Measurements from ENCODE around the gene LIMS1.
"Not testable (repeated sequence)": the region's sequence is repeated elsewhere in the genome, so short reads cannot be mapped to it uniquely, and the experiment has no call there.

LIMS1 gene

DNA sequence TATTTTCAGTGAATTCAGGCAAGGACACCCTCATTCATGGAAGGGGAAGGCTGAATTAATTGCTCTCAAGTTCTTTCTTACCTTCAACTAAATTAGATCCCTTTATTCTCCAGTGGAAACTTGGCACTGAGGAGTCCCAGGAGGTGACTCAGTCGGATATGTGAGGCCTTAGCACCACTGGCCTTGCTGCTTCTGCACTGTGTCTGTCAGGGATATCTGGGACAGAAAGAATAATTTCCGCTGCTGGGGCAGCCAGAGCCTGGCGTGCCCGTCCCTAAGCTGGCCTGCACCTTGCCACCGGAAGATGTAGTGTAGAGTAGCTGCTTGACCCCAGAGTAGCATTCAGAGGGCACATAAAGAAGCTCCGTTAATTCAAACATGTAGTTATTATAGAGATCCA lies 53.4 kb downstream of the LIMS1 start:
- DNase-seq (no peak), ATAC-seq (no peak)

GRCh38 chr2:108588070-108588668 lies 53.9 kb downstream of the LIMS1 start:
- DNase-seq (no peak), ATAC-seq (no peak)

DNA sequence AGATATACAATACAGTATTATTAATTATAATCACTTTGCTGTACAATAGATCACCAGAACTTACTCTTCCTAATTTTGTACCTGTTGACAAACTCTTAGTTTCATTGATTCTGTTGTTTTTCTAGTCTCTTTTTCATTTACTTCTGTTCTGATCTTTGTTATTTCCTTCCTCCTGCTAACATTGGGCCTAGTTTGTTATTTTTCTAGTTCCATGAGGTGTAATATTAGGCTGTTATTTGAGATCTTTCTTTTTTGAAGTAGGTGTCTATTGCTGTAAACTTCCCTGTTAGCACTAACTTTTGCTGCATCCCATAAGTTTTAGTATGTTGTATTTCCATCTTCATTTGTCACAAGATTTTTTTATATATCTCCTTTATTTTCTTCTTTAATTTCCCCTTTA lies 55.1 kb downstream of the LIMS1 start:
- DNase-seq (no peak), ATAC-seq (no peak)

DNA sequence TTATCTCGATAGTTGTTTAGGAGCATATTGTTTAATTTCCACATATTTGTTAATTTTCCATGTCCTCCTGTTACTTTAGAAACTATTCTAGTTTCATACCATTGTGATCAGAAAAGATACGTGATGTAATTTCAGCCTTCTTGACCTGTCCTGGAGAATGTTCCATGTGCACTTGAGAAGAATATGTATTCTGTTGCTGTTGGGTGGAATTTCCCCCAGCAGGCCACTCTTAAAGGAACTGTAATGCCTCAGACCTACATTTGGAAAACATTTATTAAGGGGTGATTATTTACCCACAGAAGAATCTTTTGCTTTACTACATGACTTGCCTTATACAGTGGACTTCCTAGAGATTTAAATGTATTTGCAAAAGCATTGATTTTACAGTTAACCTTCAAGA lies 55.5 kb downstream of the LIMS1 start:
- ATAC-seq (no peak), DNase-seq (no peak)

GRCh38 chr2:108591163-108591562 lies 56.9 kb downstream of the LIMS1 start:
- ATAC-seq: peak; percentile 89
- DNase-seq: peak; percentile 58

GRCh38 chr2:108593547-108594098 lies 59.4 kb downstream of the LIMS1 start:
- DNase-seq: no peak
- ATAC-seq: no peak

GRCh38 chr2:108594132-108594981 lies 60.1 kb downstream of the LIMS1 start:
- peak; percentile 69 for ATAC-seq

DNA sequence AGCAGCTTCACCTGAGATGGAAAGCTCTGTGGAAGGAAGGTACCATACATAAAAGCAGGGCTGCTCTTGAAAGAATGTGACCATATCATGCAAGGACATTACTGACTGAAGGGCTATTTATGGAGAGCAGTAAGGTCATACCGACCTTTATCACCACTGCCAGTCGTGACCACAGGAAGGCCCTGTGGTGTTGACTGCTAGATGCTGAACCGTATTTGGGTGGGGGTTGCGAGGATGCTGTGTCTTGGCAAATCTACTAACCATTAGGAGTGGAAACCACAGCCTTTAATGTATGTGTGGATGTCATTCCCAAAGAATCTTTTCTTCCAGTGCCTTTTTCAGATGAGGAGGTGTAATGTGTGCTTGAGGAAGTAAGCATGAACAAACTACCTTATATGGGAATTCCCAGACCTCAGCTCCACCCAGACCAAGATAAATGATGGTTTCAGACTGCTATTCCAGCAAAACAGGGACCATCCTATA lies 60.8 kb downstream of the LIMS1 start:
- peak; percentile 52 for DNase-seq
- peak; percentile 50 for ATAC-seq

More at GRCh38 chr2:108594132-108594981, 60.1 kb downstream of the LIMS1 start:
- no peak for DNase-seq

DNA sequence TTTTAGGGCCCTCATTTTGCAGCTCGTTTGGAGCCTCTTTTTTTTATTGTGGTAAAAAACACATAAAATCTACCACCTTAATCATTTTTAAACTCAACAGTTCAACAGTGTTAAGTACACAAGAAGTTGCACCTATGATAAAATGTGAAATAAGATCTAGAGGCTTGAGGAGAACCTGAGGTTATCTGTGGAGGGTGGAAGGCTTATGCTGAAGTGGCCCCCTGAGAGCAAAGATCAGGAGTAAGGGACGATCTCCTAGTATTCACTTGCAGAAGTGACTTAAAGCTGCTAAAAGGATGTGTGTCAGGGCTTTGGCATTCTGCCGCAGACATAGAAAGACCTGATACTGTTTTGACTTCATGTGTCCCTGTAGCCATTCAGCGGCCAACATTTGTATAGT lies 61.5 kb downstream of the LIMS1 start:
- not testable (repeated sequence) for DNase-seq, ATAC-seq

GRCh38 chr2:108597105-108597744 lies 63.0 kb downstream of the LIMS1 start:
- DNase-seq, ATAC-seq: not testable (repeated sequence)

GRCh38 chr2:108601199-108601598 lies 66.9 kb downstream of the LIMS1 start:
- not testable (repeated sequence) for DNase-seq, ATAC-seq

DNA sequence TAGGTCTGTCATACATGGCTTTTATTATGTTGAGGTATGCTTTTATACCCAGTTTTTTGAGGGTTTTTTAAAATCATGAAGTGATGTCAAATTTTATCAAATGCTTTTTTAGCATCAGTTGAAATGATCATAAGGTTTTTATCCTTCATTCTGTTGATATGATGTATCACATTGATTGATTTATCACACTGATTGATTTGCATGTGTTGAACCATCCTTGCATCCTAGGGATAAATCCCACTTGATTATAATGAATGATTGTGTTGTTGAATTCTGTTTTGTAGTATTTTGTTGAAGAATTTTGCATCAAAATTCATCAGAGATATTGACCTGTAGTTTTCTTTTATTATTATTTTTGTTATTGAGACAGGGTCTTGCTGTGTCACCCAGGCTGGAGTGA lies 68.2 kb downstream of the LIMS1 start:
- no peak for ATAC-seq
- DNase-seq: no peak

DNA sequence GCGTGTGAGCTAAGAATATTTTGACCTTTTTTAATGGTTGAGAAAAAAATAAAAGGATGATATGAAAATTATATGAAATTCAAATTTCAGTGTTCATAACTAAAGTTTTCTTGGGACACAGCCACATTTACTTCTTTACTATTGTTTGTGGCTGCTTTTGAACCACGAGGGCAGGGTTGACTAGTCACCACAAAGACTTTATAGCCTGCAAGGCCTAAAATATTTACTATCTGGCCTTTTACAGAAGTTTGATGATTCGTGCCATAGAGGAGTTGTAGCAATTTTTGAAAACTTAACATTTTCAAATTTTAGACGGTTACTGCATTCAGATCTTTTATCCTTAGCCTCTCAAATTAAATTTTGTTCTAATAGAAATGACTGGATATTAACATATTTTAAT lies 69.9 kb downstream of the LIMS1 start:
- ATAC-seq (no peak), DNase-seq (no peak)

DNA sequence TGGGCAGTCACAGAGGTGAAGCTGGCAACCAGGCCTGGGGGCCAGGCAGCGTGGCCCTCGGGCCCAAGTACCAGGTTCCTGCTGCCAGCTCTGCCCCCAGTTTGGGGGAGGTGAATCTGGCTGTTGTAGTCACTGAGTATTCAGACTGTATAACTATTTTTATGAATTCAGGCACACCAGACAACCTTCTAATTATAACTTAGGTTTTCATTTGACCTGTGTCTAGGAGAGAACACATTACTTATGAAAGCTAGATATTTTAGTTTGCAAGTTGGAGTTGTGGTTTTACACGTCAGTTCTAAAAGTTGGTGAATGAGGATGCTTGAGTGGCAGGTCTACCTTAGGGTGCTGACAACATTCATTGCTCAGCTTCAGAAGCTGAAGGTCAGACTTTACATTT lies 71.7 kb downstream of the LIMS1 start:
- DNase-seq (no peak), ATAC-seq (no peak)

DNA sequence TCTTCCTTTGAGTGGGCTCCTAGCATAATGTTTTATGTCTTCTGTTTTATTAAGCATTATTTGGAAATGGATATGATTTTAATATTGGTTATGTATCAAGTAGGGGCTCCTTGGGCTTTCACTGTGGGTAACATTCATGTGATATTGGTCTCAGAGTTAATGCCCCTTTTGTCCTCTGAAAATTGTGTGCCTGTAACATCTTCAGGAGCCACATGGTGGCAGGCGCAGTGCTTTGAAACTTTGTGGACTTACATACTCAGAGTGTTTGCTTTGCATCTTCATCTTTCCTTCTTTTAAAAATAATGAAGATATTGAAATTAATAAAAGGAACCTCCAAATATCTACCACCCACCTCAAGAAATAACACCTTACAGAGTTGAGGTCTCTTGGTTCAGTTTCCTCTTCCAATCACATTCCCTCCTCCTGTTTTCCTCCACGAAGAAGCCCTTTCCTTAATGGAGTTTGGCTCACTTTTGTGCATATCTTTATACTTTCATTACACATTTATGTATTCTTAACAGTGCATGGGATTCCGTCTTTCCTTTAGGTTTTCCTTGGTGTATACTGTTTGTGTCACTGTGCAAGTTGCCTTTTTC lies 73.5 kb downstream of the LIMS1 start:
- no peak for ATAC-seq
- no peak for DNase-seq

DNA sequence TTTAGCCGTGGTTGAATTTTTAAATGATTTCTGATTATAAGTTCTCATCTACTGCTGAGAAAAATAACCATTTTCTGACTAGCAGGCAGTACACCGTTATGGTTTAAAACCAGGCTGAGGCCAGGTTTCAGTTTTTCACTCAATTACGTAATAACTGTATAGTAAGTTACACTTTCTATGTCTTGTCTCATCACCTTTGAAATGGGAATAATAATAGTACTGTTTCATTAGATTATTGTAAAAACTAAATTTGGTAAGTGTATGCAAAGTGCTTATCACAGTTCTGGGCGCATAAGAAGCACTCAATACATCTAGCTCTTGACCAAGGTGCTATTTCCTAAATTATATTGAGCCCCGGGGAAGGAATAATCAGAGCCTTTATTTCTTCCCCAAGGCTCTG lies 76.8 kb downstream of the LIMS1 start:
- ATAC-seq (no peak), DNase-seq (no peak)

DNA sequence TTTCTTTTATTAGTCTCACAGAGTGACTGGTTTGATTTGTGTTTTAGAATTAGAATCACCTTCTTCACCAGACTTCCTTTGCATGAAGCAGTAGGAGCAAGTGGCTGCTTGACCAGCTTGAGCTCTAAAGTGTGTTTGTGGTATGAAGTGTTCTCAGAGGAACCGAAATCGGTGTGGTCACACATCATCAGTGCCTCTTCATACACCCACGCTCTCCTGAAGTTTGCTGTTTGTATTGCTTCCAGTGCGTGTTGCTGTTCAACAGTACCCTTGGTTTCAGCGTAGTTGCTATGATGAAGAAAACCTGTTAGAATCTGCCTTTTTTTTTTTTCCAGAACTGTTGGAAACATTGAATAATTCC lies 77.9 kb downstream of the LIMS1 start:
- ATAC-seq: peak; percentile 72
- DNase-seq: peak; percentile 36

- peak; percentile 47 for DNase-seq
- ATAC-seq: peak; percentile 75
Observed at GRCh38 chr2:108612514-108613183, 78.4 kb downstream of the LIMS1 start.

DNA sequence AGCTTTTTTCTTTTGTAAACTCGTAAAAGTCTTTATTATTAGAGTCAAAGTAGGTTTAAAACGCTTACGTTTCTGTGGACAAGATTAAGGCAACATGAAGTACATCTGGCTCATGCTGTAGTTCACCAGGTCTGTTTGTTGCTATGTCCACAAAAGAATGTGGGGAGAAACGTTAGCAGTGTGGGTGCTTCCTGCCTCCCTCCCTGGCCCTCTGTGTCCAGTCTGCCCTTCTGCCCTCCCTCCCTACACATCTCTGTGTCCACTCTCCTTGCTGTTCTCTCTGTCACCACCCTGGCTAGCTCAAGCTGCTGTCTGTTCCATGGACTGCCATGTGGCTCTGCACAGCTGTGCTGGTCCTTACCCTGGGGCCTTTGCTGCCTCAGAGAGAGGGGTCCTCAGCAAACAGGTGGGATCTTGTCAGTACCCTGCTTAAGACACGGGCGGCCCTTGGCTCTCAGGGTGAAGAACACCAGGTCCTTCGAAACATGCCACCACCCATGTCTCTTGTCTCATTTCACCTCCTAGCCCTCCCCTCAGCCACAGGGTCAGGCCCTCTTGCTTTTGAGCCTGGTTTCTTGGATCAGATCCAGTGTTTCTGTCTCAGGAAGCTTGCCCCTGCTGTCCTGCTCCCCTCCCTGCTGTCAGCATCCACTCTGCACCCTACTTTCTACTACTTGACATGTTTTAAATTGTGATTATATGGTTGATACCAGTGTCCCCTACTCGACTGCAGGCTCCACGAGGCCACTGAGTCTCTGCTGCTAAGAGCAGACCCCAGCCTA lies 79.2 kb downstream of the LIMS1 start:
- DNase-seq (no peak), ATAC-seq (no peak)

DNA sequence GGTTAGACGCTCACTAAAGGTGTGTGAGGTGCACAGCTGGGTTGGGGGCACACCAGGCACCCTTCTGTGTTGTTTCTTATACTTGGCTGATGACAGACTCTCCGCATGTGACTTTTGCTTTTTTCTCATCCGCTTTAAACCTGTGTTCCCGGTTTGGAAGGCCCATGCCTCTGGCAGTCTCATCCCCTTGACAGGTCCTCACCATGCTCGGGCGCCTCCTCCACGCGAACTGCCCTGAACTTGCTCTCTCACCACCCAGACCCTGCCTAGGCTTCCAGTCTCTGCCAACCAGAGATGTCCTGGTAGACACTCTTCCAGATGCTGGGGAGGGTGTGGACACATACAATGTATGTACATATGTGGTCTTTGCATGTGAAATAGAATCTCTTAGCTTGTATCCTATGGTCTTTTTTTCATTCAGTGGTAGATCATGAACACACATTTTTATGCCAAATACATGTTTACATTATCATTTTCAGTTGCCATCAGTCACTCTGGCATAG lies 79.8 kb downstream of the LIMS1 start:
- ATAC-seq (no peak), DNase-seq (no peak)

GRCh38 chr2:108614659-108615058 lies 80.4 kb downstream of the LIMS1 start:
- DNase-seq (no peak), ATAC-seq (no peak)
